Adrenal gland (tissue), 5 donors: ENCODE data around the gene UBE2D2.

Source experiments
- CTCF ChIP-seq, 6 experiments: fragments of 450-650 bp in 4 of 6; fragments of 200-600 bp in 2 of 6; sonication (generic) in 1 of 6; IDR thresholded peaks; 1 replicate in 5 of 6; 2 replicates in 1 of 6; pipeline versions ENCODE4 v1.5.1 to v1.8.0; 2016 to 2021; ENCODE audit warnings: antibody characterized with exemption in 6 of 6, mild to moderate bottlenecking in 2 of 6, moderate library complexity in 1 of 6
- POLR2A ChIP-seq, 2 donors: fragments of 450-650 bp; IDR thresholded peaks; one replicate each; pipeline ENCODE4 v1.6.1; 2017; ENCODE audit warnings: antibody characterized with exemption in 2 of 2, mild to moderate bottlenecking in 2 of 2, moderate library complexity in 1 of 2
- donor health status: DM: no; HTN: no; CAD: no.

- TF ChIP-seq CTCF (IDR thresholded peaks at IDR 0.05) (no peak), POLR2A (IDR thresholded peaks at IDR 0.05) (no peak)
Measured at GRCh38 chr5:139640421-139641115, 79.4 kb downstream of the UBE2D2 start.
